Transverse colon (tissue), 4 donors: ENCODE measurements around the gene TMEM119.

Source experiments
- POLR2A ChIP-seq: fragments of 450-650 bp; IDR thresholded peaks from one replicate; pipeline ENCODE4 v1.6.1; 2016; ENCODE audit warnings: antibody characterized with exemption, mild to moderate bottlenecking, moderate library complexity
- POLR2AphosphoS5 ChIP-seq, 3 donors: sonication (generic); formaldehyde crosslinking; IDR thresholded peaks; one replicate each; pipeline ENCODE4 v1.6.1; 2016; ENCODE audit warnings: antibody characterized with exemption in 3 of 3
- TF ChIP-seq, protein P1 (sequence below), 5 experiments: fragments of 200-600 bp in 3 of 5; fragments of 450-650 bp in 2 of 5; sonication (generic) in 3 of 5; IDR thresholded peaks; 1 replicate in 2 of 5; 2 replicates in 3 of 5; pipeline ENCODE4 v1.5.1; 2016 to 2017; ENCODE audit warnings: antibody characterized with exemption in 5 of 5, inconsistent platforms in 3 of 5, mild to moderate bottlenecking in 2 of 5, moderate library complexity in 1 of 5

- TF ChIP-seq POLR2AphosphoS5 (IDR thresholded peaks at IDR 0.05) (no peak), POLR2A (no peak)
- TF ChIP-seq, protein P1, sequence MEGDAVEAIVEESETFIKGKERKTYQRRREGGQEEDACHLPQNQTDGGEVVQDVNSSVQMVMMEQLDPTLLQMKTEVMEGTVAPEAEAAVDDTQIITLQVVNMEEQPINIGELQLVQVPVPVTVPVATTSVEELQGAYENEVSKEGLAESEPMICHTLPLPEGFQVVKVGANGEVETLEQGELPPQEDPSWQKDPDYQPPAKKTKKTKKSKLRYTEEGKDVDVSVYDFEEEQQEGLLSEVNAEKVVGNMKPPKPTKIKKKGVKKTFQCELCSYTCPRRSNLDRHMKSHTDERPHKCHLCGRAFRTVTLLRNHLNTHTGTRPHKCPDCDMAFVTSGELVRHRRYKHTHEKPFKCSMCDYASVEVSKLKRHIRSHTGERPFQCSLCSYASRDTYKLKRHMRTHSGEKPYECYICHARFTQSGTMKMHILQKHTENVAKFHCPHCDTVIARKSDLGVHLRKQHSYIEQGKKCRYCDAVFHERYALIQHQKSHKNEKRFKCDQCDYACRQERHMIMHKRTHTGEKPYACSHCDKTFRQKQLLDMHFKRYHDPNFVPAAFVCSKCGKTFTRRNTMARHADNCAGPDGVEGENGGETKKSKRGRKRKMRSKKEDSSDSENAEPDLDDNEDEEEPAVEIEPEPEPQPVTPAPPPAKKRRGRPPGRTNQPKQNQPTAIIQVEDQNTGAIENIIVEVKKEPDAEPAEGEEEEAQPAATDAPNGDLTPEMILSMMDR (IDR thresholded peaks at IDR 0.05): no peak
Observed at GRCh38 chr12:108572166-108572790, 25.6 kb downstream of the TMEM119 start.
